Lung (tissue), 10 donors: ENCODE results near the gene SPDYE16. TPM values are rescaled to one million over a fixed set of nuclear protein-coding genes. Genes with fewer than 3 reads are reported as not detected.
"Not testable (repeated sequence)": the region's sequence is repeated elsewhere in the genome, so short reads cannot be mapped to it uniquely, and the experiment has no call there.

Source experiments
- ATAC-seq: fragments of 200-7000 bp; cut with Tn5 transposase; one replicate; pipeline ENCODE4 v1.9.1; 2020; ENCODE audit warnings: moderate number of reproducible peaks; ENCODE audit not compliant: insufficient read depth, low FRiP score
- DNase-seq, 3 donors: peaks; one replicate each; pipeline ENCODE4 v3.0.0-alpha.2; 2013 to 2017
- H3K27ac ChIP-seq, 2 donors: one replicate each; pipeline ENCODE4 v1.5.1; 2013; ENCODE audit warnings: mild to moderate bottlenecking in 2 of 2, moderate library complexity in 2 of 2, control low read depth in 1 of 2, inconsistent platforms in 1 of 2, low read depth in 1 of 2, low read length in 1 of 2
- H3K27me3 ChIP-seq, 3 donors: one replicate each; pipeline ENCODE4 v1.5.1; 2013; ENCODE audit warnings: low read length in 2 of 3; ENCODE audit not compliant: control insufficient read depth in 3 of 3, insufficient read depth in 3 of 3
- H3K36me3 ChIP-seq, 4 donors: one replicate each; pipeline ENCODE4 v1.5.1; 2013; ENCODE audit warnings: low read length in 4 of 4, mild to moderate bottlenecking in 1 of 4, moderate library complexity in 1 of 4; ENCODE audit not compliant: control insufficient read depth in 4 of 4, insufficient read depth in 4 of 4
- H3K4me1 ChIP-seq, 5 donors: one replicate each; pipeline ENCODE4 v1.5.1; 2013; ENCODE audit warnings: low read length in 5 of 5, mild to moderate bottlenecking in 2 of 5, moderate library complexity in 1 of 5; ENCODE audit not compliant: control insufficient read depth in 5 of 5, insufficient read depth in 5 of 5
- H3K4me3 ChIP-seq: one replicate; pipeline ENCODE4 v1.5.1; 2013; ENCODE audit warnings: mild to moderate bottlenecking, control low read depth, moderate library complexity
- H3K9ac ChIP-seq, 2 donors: one replicate each; pipeline ENCODE4 v1.5.1; 2013; ENCODE audit warnings: low read length in 2 of 2, control low read depth in 1 of 2; ENCODE audit not compliant: insufficient read depth in 1 of 2
- H3K9me3 ChIP-seq, 4 donors: one replicate each; pipeline ENCODE4 v1.5.1; 2013; ENCODE audit warnings: low read length in 3 of 4, mild to moderate bottlenecking in 1 of 4, moderate library complexity in 1 of 4; ENCODE audit not compliant: control insufficient read depth in 4 of 4, insufficient read depth in 3 of 4
- WGBS, 2 donors: extraction: QIAGEN DNeasy Blood & Tissue Kit; methylation state at CpG; one replicate each; pipeline ENCODE4 v1.1.7; 2013; 5-methylcytosine and 5-hydroxymethylcytosine counted together
- polyA plus RNA-seq, 2 donors: library from polyadenylated mRNA; stranded (reverse); fragments of 200-250 nt; gene quantifications; one replicate each; pipeline ENCODE4 v1.2.1, GENCODE V29; 2013
- total RNA-seq, 2 donors: library from RNA; depleted of rRNA in 1 of 2; stranded (reverse); fragments of >200 nt in 1 of 2; gene quantifications; one replicate each; pipeline ENCODE4 v1.2.1, GENCODE V29; 2014 to 2021
- donor health status: Bipolar disorder and iron deficiency.
- donor health status: healthy.
- donor health status: DM: yes; HTN: yes; CAD: no.

Gene SPDYE16
- total and polyA plus RNA-seq, 4 donors: 0.14 to 0.28 (median 0.18) TPM; not detected in 1

DNA sequence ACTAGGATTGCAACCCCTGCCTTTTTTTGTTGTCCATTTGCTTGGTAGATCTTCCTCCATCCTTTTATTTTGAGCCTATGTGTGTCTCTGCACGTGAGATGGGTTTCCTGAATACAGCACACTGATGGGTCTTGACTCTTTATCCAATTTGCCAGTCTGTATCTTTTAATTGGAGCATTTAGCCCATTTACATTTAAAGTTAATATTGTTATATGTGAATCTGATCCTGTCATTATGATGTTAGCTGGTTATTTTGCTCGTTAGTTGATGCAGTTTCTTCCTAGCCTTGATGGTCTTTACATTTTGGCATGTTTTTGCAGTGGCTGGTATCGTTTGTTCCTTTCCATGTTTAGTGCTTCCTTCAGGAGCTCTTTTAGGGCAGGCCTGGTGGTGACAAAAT lies 21.9 kb upstream of the SPDYE16 start:
- ATAC-seq, H3K4me1 ChIP-seq: not testable (repeated sequence)
- WGBS, 2 donors: 97 to 100% methylated on average over 1 to 2 of the region's 3 CpGs

DNA sequence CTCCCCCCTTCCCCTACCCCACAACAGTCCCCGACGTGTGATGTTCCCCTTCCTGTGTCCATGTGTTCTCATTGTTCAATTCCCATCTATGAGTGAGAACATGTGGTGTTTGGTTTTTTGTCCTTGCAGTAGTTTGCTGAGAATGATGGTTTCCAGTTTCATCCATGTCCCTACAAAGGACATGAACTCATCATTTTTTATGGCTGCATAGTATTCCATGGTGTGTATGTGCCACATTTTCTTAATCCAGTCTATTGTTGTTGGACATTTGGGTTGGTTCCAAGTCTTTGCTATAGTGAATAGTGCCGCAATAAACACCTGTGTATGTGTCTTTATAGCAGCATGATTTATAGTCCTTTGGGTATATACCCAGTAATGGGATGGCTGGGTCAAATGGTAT lies 18.2 kb upstream of the SPDYE16 start:
- H3K4me3 ChIP-seq, ATAC-seq, H3K9me3 ChIP-seq, H3K4me1 ChIP-seq, H3K36me3 ChIP-seq, H3K27me3 ChIP-seq, H3K27ac ChIP-seq, DNase-seq, H3K9ac ChIP-seq: not testable (repeated sequence)
- 94 to 98% methylated on average over 3 of the region's 3 CpGs for WGBS, 2 donors

More for the DNA sequence above, 21.9 kb upstream of the SPDYE16 start:
- H3K27ac ChIP-seq, H3K36me3 ChIP-seq, H3K9ac ChIP-seq, H3K27me3 ChIP-seq, DNase-seq, H3K9me3 ChIP-seq, H3K4me3 ChIP-seq: not testable (repeated sequence)

- 72 to 73% methylated on average over 4 of the region's 4 CpGs for WGBS, 2 donors
- H3K27ac ChIP-seq, H3K9ac ChIP-seq, H3K4me1 ChIP-seq, H3K9me3 ChIP-seq, H3K36me3 ChIP-seq, DNase-seq, H3K27me3 ChIP-seq, H3K4me3 ChIP-seq, ATAC-seq: not testable (repeated sequence)
Observed at GRCh38 chr7:76560157-76560556, 17.1 kb upstream of the SPDYE16 start.

- ATAC-seq, H3K9me3 ChIP-seq, H3K4me3 ChIP-seq, H3K4me1 ChIP-seq, H3K36me3 ChIP-seq, H3K27me3 ChIP-seq, H3K27ac ChIP-seq, H3K9ac ChIP-seq, DNase-seq: not testable (repeated sequence)
- WGBS, 2 donors: 46 to 62% methylated on average over 6 of the region's 6 CpGs
Observed at GRCh38 chr7:76559685-76560084, 16.6 kb upstream of the SPDYE16 start.

GRCh38 chr7:76551992-76552391 lies 8.9 kb upstream of the SPDYE16 start:
- not testable (repeated sequence) for H3K4me3 ChIP-seq, H3K27ac ChIP-seq, H3K9ac ChIP-seq, ATAC-seq, H3K9me3 ChIP-seq, H3K27me3 ChIP-seq, H3K4me1 ChIP-seq, H3K36me3 ChIP-seq, DNase-seq
- 92 to 95% methylated on average over 6 of the region's 6 CpGs for WGBS, 2 donors

GRCh38 chr7:76549855-76550248 lies 6.8 kb upstream of the SPDYE16 start:
- not testable (repeated sequence) for H3K36me3 ChIP-seq, DNase-seq, H3K4me1 ChIP-seq, H3K9me3 ChIP-seq, H3K27me3 ChIP-seq, ATAC-seq
- peak overlapping the region; percentile 82 for H3K4me3 ChIP-seq
- H3K27ac ChIP-seq: peak overlapping the region; percentile 91 to 98
- WGBS, 2 donors: 0 to 1% methylated on average over 19 of the region's 19 CpGs
- H3K9ac ChIP-seq: peak overlapping the region in 1 of 2 donors; percentile 56

DNA sequence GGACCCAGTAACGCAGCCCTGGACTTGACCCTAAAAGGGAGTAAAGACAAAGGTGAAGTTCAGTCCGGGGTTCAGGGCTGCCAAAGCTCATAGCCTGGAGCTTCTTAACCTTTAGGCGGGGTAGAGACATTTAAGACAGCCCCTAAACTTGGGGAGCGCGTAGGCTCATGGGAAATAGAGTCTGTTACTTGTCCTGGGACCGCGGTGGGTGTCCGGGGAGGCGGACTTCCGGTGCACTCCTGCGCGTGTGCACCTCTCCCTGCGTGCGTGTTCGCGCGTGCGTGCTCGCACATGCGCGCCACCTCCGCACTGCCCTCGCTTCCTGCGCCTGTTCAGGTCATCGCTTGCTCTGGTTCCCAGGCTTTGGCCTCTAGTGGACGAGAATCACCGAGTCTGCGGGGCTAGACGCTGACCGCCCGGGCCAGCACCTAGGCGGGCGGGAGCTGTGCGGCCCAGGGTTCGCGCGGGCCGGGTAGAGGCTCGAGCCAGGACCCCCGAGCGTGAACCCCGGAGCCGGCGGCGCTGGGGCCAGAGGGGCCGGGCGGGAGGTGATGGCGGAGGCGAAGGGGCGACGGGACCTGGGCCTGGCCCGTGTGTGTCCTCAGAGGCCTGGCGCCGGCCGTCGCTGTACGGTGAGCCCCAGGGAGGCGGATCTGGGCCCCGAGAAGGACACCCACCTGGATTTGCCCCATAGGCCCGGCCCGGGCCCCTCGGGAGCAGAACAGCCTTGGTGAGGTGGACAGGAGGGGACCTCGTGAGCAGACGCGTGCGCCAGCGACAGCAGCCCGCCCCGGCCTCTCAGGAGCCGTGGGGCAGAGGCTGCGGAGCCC lies 6.1 kb upstream of the SPDYE16 start:
- not testable (repeated sequence) for H3K9me3 ChIP-seq, H3K27me3 ChIP-seq, H3K36me3 ChIP-seq, H3K4me1 ChIP-seq
- Histone ChIP-seq H3K9ac (peak overlapping the region in 1 of 2 donors; percentile 56), H3K27ac (peak overlapping the region; percentile 91 to 98), H3K4me3 (peak overlapping the region; percentile 82)
- ATAC-seq: peak; percentile 100
- 0% methylated on average over 52 to 71 of the region's 71 CpGs for WGBS, 2 donors
- peak; percentile 90 to 95 (median 92) for DNase-seq

GRCh38 chr7:76531643-76532042 lies 11.5 kb downstream of the SPDYE16 start:
- H3K9ac ChIP-seq, H3K27ac ChIP-seq, DNase-seq, H3K9me3 ChIP-seq, H3K36me3 ChIP-seq, H3K27me3 ChIP-seq, H3K4me1 ChIP-seq, H3K4me3 ChIP-seq, ATAC-seq: not testable (repeated sequence)
- 89 to 92% methylated on average over 2 of the region's 2 CpGs for WGBS, 2 donors
